Liver (tissue), 3 donors: Measurements from ENCODE around the gene FAM210B.

Experiments used
- EGR1 ChIP-seq, 2 donors: IDR thresholded peaks; 2 replicates each; pipeline ENCODE4 v1.6.1; 2016 to 2018; ENCODE audit warnings: antibody characterized with exemption in 2 of 2, low read depth in 2 of 2
- GABPA ChIP-seq, 2 donors: IDR thresholded peaks in 1 of 2; conservative IDR thresholded peaks in 1 of 2; 2 replicates each; pipeline ENCODE4 v1.6.1; 2016; ENCODE audit warnings: antibody characterized with exemption in 2 of 2, mild to moderate bottlenecking in 1 of 2, moderate library complexity in 1 of 2
- HNF4A ChIP-seq, 2 donors: conservative IDR thresholded peaks; 2 replicates each; pipeline ENCODE4 v1.6.1; 2016; ENCODE audit warnings: antibody characterized with exemption in 2 of 2, mild to moderate bottlenecking in 2 of 2
- SP1 ChIP-seq: IDR thresholded peaks from 2 replicates; pipeline ENCODE4 v1.6.1; 2018; ENCODE audit warnings: antibody characterized with exemption, mild to moderate bottlenecking
- TAF1 ChIP-seq: conservative IDR thresholded peaks from 2 replicates; pipeline ENCODE4 v1.6.1; 2016; ENCODE audit warnings: antibody characterized with exemption, mild to moderate bottlenecking
- YY1 ChIP-seq: IDR thresholded peaks from 2 replicates; pipeline ENCODE4 v1.6.1; 2016; ENCODE audit warnings: antibody characterized with exemption, mild to moderate bottlenecking
- TF ChIP-seq, protein P1 (sequence below): fragments of 150-350 bp; IDR thresholded peaks from 2 replicates; pipeline ENCODE4 v1.5.1; 2017; ENCODE audit warnings: improper control_type of control experiment, low read depth, low read length; ENCODE audit not compliant: missing input control
- TF ChIP-seq, protein P2 (sequence below): IDR thresholded peaks from 2 replicates; pipeline ENCODE4 v1.6.1; 2016; ENCODE audit warnings: antibody characterized with exemption
- TF ChIP-seq, protein P3 (sequence below): IDR thresholded peaks from 2 replicates; pipeline ENCODE4 v1.6.1; 2016; ENCODE audit warnings: antibody characterized with exemption, mild to moderate bottlenecking
- TF ChIP-seq, protein P4 (sequence below): IDR thresholded peaks from 2 replicates; pipeline ENCODE4 v1.6.1; 2016; ENCODE audit warnings: antibody characterized with exemption
- donor health status: healthy.
- donor health status: healthy.

DNA sequence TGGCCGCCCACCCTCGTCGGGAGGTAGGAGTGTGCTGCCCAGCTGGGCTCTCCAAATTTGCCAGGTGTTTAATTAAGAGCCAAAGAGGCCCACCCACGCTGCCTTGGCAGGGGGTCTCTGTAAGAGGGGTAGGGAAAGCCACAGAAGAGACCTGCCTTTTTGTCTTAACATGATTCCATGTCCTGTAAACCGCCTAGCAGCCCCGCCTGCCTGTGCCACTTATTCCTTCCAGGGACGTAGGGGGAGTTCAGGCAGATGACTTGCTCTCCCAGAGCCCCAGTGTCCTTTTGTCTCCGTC is 2.1 kb downstream of the FAM210B start:
- TF ChIP-seq, protein P1, sequence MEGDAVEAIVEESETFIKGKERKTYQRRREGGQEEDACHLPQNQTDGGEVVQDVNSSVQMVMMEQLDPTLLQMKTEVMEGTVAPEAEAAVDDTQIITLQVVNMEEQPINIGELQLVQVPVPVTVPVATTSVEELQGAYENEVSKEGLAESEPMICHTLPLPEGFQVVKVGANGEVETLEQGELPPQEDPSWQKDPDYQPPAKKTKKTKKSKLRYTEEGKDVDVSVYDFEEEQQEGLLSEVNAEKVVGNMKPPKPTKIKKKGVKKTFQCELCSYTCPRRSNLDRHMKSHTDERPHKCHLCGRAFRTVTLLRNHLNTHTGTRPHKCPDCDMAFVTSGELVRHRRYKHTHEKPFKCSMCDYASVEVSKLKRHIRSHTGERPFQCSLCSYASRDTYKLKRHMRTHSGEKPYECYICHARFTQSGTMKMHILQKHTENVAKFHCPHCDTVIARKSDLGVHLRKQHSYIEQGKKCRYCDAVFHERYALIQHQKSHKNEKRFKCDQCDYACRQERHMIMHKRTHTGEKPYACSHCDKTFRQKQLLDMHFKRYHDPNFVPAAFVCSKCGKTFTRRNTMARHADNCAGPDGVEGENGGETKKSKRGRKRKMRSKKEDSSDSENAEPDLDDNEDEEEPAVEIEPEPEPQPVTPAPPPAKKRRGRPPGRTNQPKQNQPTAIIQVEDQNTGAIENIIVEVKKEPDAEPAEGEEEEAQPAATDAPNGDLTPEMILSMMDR, result no peak
- TF ChIP-seq HNF4A (conservative IDR thresholded peaks at IDR 0.05), result no peak
- no peak for TF ChIP-seq TAF1
- TF ChIP-seq, protein P2, sequence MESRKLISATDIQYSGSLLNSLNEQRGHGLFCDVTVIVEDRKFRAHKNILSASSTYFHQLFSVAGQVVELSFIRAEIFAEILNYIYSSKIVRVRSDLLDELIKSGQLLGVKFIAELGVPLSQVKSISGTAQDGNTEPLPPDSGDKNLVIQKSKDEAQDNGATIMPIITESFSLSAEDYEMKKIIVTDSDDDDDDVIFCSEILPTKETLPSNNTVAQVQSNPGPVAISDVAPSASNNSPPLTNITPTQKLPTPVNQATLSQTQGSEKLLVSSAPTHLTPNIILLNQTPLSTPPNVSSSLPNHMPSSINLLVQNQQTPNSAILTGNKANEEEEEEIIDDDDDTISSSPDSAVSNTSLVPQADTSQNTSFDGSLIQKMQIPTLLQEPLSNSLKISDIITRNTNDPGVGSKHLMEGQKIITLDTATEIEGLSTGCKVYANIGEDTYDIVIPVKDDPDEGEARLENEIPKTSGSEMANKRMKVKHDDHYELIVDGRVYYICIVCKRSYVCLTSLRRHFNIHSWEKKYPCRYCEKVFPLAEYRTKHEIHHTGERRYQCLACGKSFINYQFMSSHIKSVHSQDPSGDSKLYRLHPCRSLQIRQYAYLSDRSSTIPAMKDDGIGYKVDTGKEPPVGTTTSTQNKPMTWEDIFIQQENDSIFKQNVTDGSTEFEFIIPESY, result no peak
- TF ChIP-seq YY1, result no peak
- TF ChIP-seq, protein P3, sequence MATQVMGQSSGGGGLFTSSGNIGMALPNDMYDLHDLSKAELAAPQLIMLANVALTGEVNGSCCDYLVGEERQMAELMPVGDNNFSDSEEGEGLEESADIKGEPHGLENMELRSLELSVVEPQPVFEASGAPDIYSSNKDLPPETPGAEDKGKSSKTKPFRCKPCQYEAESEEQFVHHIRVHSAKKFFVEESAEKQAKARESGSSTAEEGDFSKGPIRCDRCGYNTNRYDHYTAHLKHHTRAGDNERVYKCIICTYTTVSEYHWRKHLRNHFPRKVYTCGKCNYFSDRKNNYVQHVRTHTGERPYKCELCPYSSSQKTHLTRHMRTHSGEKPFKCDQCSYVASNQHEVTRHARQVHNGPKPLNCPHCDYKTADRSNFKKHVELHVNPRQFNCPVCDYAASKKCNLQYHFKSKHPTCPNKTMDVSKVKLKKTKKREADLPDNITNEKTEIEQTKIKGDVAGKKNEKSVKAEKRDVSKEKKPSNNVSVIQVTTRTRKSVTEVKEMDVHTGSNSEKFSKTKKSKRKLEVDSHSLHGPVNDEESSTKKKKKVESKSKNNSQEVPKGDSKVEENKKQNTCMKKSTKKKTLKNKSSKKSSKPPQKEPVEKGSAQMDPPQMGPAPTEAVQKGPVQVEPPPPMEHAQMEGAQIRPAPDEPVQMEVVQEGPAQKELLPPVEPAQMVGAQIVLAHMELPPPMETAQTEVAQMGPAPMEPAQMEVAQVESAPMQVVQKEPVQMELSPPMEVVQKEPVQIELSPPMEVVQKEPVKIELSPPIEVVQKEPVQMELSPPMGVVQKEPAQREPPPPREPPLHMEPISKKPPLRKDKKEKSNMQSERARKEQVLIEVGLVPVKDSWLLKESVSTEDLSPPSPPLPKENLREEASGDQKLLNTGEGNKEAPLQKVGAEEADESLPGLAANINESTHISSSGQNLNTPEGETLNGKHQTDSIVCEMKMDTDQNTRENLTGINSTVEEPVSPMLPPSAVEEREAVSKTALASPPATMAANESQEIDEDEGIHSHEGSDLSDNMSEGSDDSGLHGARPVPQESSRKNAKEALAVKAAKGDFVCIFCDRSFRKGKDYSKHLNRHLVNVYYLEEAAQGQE, result no peak
- TF ChIP-seq, protein P4, sequence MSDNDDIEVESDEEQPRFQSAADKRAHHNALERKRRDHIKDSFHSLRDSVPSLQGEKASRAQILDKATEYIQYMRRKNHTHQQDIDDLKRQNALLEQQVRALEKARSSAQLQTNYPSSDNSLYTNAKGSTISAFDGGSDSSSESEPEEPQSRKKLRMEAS, result no peak
- TF ChIP-seq EGR1 (IDR thresholded peaks at IDR 0.05; ENCODE audit: low read depth in 2 of 2), result no peak
- no peak for TF ChIP-seq GABPA (IDR thresholded peaks at IDR 0.05 in 1 of 2, conservative IDR thresholded peaks at IDR 0.05 in 1 of 2)
- no peak for TF ChIP-seq SP1
